HG02970 (cell line): ENCODE results near the gene RAB40C.

Experiments used
- ATAC-seq: cut with Tn5 transposase; IDR thresholded peaks from one replicate; pipeline ENCODE4 v1.9.1; 2021; ENCODE audit warnings: mild to moderate bottlenecking, moderate library complexity, moderate number of reproducible peaks; ENCODE audit not compliant: unreplicated experiment, low FRiP score

The RAB40C gene

GRCh38 chr16:675884-676564 is 86.2 kb downstream of the RAB40C start:
- no peak for ATAC-seq

- ATAC-seq, result no peak
Measured at GRCh38 chr16:676565-676902, 86.7 kb downstream of the RAB40C start.

GRCh38 chr16:676913-677312 is 87.0 kb downstream of the RAB40C start:
- ATAC-seq, result no peak

DNA sequence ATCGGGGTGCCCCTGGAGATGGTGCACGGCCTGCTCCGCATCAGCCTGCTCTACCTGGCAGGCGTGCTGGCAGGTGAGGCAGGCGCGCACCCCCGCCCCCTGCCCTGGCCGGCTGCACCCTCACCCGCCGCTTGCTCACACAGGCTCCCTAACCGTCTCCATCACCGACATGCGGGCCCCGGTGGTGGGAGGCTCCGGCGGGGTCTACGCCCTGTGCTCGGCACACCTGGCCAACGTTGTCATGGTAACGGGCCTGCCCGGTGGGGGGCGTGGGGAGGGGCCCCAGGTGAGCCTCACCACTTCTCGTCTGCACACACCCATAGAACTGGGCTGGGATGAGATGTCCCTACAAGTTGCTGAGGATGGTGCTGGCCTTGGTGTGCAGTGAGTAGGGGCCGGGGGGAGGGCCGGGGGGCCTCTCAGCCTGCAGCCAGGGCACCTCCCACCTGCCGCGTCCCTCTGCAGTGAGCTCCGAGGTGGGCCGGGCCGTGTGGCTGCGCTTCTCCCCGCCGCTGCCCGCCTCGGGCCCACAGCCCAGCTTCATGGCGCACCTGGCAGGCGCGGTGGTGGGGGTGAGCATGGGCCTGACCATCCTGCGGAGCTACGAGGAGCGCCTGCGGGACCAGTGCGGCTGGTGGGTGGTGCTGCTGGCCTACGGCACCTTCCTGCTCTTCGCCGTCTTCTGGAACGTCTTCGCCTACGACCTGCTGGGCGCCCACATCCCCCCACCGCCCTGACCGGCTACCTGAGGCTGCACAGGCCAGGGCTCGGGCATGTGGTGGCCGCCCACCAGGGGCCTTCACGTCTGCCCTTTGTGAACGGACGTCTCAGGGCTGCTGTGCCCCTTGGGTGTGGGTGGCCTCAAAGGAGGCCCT is 87.7 kb downstream of the RAB40C start:
- no peak for ATAC-seq

GRCh38 chr16:678209-678857 is 88.5 kb downstream of the RAB40C start:
- no peak for ATAC-seq
